ENCODE data around the gene ZBTB3. TPM values are rescaled to one million over a fixed set of nuclear protein-coding genes. Genes with fewer than 3 reads are reported as not detected.
A peak's percentile ranks its signal among the peaks of the same experiment; 100 is the strongest.

The ZBTB3 gene
- total and polyA plus RNA-seq, 2 of the 13 experiments (the other 11 are each of a cell fraction or from before 2014, with no cell fraction given): 3.4 to 5.2 TPM

DNA sequence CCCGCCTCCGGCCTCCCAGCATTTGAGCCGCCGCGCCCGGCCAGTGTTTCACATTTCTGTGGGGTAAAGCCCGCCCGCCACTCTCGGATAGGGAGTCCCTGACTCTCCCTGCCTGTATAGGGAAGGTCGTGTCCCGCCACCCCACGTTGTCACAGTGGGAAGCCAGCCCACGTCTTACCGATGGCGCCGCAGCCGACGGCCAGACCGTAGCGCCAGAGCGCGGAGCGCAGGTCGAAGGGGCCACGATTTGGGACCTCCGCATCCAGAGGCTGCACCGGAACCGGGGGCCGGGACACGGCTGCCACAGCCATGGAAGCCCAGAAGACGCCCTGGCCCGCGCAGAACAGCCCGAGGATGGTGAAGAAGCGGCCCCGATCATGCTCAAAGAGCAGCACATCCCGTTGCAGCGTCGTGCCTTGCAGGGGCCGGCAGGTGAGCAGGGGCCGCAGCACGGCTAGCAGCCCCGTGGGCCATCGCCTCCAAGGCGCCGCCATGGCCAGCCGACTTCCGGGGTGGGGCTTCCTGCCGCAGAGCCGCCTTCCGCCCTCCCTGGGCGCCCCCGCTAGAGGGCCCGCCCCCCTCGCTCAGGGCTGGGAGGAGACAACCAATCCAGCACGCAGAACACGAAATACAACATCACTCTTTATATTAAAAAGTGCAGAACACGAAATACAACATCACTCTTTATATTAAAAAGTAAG lies 37.7 kb upstream of the ZBTB3 start, which contains the start of gene TMEM223 (continued):
- TF ChIP-seq, protein P1, sequence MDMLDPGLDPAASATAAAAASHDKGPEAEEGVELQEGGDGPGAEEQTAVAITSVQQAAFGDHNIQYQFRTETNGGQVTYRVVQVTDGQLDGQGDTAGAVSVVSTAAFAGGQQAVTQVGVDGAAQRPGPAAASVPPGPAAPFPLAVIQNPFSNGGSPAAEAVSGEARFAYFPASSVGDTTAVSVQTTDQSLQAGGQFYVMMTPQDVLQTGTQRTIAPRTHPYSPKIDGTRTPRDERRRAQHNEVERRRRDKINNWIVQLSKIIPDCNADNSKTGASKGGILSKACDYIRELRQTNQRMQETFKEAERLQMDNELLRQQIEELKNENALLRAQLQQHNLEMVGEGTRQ (IDR thresholded peaks at IDR 0.05; ENCODE audit: low read depth, low read length): no peak
- TF ChIP-seq, protein P1 (CRISPR knock-in tag; IDR thresholded peaks at IDR 0.05; ENCODE audit: borderline replicate concordance): no peak
- TF ChIP-seq CEBPG (CRISPR knock-in tag; IDR thresholded peaks at IDR 0.05) (no peak), FOXK1 (CRISPR knock-in tag; IDR thresholded peaks at IDR 0.05; ENCODE audit: borderline replicate concordance, low read depth) (0 out of 2 replicates have a peak, but pooled peaks have one; percentile 22)
- TF ChIP-seq, protein P2, sequence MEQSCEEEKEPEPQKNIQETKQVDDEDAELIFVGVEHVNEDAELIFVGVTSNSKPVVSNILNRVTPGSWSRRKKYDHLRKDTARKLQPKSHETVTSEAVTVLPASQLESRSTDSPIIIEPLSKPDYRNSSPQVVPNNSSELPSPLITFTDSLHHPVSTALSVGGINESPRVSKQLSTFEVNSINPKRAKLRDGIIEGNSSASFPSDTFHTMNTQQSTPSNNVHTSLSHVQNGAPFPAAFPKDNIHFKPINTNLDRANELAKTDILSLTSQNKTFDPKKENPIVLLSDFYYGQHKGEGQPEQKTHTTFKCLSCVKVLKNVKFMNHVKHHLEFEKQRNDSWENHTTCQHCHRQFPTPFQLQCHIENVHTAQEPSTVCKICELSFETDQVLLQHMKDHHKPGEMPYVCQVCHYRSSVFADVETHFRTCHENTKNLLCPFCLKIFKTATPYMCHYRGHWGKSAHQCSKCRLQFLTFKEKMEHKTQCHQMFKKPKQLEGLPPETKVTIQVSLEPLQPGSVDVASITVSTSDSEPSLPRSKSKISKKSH (CRISPR knock-in tag; IDR thresholded peaks at IDR 0.05; ENCODE audit: borderline replicate concordance): no peak
- TF ChIP-seq, protein P3, sequence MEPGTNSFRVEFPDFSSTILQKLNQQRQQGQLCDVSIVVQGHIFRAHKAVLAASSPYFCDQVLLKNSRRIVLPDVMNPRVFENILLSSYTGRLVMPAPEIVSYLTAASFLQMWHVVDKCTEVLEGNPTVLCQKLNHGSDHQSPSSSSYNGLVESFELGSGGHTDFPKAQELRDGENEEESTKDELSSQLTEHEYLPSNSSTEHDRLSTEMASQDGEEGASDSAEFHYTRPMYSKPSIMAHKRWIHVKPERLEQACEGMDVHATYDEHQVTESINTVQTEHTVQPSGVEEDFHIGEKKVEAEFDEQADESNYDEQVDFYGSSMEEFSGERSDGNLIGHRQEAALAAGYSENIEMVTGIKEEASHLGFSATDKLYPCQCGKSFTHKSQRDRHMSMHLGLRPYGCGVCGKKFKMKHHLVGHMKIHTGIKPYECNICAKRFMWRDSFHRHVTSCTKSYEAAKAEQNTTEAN (CRISPR knock-in tag; conservative IDR thresholded peaks at IDR 0.05): no peak
- TF ChIP-seq, protein P4, sequence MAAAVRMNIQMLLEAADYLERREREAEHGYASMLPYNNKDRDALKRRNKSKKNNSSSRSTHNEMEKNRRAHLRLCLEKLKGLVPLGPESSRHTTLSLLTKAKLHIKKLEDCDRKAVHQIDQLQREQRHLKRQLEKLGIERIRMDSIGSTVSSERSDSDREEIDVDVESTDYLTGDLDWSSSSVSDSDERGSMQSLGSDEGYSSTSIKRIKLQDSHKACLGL (CRISPR knock-in tag; IDR thresholded peaks at IDR 0.05): peak; percentile 92; the same call in 1 of the 2 replicates
- TF ChIP-seq, protein P5, sequence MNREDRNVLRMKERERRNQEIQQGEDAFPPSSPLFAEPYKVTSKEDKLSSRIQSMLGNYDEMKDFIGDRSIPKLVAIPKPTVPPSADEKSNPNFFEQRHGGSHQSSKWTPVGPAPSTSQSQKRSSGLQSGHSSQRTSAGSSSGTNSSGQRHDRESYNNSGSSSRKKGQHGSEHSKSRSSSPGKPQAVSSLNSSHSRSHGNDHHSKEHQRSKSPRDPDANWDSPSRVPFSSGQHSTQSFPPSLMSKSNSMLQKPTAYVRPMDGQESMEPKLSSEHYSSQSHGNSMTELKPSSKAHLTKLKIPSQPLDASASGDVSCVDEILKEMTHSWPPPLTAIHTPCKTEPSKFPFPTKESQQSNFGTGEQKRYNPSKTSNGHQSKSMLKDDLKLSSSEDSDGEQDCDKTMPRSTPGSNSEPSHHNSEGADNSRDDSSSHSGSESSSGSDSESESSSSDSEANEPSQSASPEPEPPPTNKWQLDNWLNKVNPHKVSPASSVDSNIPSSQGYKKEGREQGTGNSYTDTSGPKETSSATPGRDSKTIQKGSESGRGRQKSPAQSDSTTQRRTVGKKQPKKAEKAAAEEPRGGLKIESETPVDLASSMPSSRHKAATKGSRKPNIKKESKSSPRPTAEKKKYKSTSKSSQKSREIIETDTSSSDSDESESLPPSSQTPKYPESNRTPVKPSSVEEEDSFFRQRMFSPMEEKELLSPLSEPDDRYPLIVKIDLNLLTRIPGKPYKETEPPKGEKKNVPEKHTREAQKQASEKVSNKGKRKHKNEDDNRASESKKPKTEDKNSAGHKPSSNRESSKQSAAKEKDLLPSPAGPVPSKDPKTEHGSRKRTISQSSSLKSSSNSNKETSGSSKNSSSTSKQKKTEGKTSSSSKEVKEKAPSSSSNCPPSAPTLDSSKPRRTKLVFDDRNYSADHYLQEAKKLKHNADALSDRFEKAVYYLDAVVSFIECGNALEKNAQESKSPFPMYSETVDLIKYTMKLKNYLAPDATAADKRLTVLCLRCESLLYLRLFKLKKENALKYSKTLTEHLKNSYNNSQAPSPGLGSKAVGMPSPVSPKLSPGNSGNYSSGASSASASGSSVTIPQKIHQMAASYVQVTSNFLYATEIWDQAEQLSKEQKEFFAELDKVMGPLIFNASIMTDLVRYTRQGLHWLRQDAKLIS (CRISPR knock-in tag; IDR thresholded peaks at IDR 0.05): 0 out of 2 replicates have a peak, but pooled peaks have one; percentile 75
- TF ChIP-seq, protein P6, sequence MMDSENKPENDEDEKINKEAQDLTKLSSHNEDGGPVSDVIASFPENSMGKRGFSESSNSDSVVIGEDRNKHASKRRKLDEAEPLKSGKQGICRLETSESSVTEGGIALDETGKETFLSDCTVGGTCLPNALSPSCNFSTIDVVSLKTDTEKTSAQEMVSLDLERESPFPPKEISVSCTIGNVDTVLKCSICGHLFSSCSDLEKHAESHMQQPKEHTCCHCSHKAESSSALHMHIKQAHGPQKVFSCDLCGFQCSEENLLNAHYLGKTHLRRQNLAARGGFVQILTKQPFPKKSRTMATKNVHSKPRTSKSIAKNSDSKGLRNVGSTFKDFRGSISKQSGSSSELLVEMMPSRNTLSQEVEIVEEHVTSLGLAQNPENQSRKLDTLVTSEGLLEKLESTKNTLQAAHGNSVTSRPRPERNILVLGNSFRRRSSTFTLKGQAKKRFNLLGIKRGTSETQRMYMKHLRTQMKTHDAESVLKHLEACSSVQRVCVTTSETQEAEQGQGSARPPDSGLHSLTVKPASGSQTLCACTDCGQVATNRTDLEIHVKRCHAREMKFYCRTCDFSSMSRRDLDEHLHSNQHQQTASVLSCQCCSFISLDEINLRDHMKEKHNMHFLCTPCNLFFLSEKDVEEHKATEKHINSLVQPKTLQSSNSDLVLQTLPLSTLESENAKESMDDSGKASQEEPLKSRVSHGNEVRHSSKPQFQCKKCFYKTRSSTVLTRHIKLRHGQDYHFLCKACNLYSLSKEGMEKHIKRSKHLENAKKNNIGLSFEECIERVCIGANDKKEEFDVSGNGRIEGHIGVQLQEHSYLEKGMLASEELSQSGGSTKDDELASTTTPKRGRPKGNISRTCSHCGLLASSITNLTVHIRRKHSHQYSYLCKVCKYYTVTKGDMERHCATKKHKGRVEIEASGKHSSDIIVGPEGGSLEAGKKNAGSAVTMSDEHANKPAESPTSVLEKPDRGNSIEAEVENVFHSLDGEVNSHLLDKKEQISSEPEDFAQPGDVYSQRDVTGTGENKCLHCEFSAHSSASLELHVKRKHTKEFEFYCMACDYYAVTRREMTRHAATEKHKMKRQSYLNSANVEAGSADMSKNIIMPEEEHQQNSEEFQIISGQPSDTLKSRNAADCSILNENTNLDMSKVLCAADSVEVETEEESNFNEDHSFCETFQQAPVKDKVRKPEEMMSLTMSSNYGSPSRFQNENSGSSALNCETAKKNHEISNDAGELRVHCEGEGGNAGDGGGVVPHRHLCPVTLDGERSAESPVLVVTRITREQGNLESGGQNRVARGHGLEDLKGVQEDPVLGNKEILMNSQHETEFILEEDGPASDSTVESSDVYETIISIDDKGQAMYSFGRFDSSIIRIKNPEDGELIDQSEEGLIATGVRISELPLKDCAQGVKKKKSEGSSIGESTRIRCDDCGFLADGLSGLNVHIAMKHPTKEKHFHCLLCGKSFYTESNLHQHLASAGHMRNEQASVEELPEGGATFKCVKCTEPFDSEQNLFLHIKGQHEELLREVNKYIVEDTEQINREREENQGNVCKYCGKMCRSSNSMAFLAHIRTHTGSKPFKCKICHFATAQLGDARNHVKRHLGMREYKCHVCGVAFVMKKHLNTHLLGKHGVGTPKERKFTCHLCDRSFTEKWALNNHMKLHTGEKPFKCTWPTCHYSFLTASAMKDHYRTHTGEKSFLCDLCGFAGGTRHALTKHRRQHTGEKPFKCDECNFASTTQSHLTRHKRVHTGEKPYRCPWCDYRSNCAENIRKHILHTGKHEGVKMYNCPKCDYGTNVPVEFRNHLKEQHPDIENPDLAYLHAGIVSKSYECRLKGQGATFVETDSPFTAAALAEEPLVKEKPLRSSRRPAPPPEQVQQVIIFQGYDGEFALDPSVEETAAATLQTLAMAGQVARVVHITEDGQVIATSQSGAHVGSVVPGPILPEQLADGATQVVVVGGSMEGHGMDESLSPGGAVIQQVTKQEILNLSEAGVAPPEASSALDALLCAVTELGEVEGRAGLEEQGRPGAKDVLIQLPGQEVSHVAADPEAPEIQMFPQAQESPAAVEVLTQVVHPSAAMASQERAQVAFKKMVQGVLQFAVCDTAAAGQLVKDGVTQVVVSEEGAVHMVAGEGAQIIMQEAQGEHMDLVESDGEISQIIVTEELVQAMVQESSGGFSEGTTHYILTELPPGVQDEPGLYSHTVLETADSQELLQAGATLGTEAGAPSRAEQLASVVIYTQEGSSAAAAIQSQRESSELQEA (CRISPR knock-in tag; IDR thresholded peaks at IDR 0.05; ENCODE audit: not compliant biosample characterization): peak; percentile 64
